AG10803 (cell line): Measurements from ENCODE around the gene XXYLT1.
A peak's percentile ranks its signal among the peaks of the same experiment; 100 is the strongest.

Source experiments
- DNase-seq: peaks from one replicate; pipeline ENCODE4 v3.0.0; 2010; ENCODE audit warnings: low read depth
- H3K4me3 ChIP-seq: 2 replicates; pipeline ENCODE4 v1.5.1; 2011; ENCODE audit warnings: mild to moderate bottlenecking, low read length, control low read depth
- TF ChIP-seq, protein P1 (sequence below): conservative IDR thresholded peaks from 2 replicates; pipeline ENCODE4 v1.5.1; 2011; ENCODE audit warnings: mild to moderate bottlenecking, low read length, control low read depth, inconsistent platforms

Gene XXYLT1

GRCh38 chr3:195156286-195156890 lies 114.6 kb downstream of the XXYLT1 start:
- H3K4me3 ChIP-seq = no peak overlapping the region
- TF ChIP-seq, protein P1, sequence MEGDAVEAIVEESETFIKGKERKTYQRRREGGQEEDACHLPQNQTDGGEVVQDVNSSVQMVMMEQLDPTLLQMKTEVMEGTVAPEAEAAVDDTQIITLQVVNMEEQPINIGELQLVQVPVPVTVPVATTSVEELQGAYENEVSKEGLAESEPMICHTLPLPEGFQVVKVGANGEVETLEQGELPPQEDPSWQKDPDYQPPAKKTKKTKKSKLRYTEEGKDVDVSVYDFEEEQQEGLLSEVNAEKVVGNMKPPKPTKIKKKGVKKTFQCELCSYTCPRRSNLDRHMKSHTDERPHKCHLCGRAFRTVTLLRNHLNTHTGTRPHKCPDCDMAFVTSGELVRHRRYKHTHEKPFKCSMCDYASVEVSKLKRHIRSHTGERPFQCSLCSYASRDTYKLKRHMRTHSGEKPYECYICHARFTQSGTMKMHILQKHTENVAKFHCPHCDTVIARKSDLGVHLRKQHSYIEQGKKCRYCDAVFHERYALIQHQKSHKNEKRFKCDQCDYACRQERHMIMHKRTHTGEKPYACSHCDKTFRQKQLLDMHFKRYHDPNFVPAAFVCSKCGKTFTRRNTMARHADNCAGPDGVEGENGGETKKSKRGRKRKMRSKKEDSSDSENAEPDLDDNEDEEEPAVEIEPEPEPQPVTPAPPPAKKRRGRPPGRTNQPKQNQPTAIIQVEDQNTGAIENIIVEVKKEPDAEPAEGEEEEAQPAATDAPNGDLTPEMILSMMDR = no peak
- no peak for DNase-seq

DNA sequence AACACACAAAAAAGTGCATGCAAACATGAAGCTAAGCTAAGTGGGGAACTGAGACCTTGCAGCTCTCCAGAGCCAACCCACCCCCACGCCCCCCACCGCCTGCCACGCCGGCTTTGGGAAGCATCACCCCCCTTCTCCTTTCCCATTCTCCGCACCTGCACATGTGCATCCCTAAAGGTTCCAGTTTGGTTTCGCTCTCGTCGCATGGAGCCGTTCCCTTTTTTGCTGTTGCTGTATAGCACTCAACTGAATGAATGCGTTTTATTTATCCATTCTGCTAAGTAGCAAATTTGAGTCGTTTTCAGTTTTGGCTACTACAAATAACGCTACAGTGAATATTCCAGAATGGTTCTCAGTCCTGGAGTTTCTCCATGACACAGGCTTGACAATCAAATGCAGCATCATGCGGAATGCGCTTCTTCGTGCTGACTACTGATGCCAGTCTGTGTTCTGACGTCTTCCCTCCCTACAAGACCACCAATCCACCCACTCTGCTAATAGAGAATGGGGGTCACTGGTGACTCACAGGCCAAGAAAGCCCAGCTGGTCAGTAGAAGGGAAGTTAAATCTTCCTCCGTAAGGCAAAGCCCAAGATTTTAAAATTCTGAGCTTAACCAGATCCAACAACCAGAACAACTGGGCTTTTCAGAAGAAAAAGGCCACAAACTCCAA lies 115.3 kb downstream of the XXYLT1 start:
- H3K4me3 ChIP-seq = no peak overlapping the region
- TF ChIP-seq, protein P1 = no peak
- no peak for DNase-seq

DNA sequence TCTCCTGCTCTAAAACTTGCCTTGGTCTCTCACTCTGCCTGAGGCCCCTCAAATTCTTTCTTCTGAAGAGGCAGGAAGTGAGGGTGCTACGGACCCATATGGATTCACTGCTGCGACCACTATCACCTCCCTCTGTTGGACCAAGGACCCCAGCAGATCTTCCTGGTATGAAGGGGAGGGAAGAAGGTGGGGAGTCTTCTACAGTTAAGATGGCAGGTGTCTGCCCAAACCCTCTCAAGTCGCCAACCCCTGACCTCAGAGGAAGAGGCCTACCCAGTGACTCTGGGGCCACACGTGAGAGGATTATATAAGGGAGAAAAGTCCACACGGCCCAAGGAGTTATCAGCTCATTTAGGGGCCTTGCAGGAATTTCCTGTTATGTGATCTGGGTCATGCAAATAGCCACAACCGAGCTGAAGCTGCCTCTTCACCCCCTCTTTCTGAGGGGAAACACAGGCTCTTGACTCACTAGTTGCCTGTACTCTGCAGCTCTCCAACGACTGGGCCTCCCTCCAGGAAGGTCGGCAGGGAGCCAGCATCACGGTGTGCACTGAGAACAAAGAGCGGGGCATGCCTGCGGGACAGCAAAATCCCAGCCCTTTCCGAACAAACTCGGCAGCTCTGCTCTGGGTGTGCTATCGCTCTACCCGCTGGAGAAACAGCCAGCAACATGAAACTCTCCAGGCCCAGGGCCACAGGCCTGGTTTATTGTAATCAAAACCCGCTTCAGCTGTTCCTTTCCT lies 116.0 kb downstream of the XXYLT1 start:
- TF ChIP-seq, protein P1 = no peak
- no peak overlapping the region; the same call in 1 of the 2 replicates for H3K4me3 ChIP-seq
- DNase-seq = peak; percentile 91

DNA sequence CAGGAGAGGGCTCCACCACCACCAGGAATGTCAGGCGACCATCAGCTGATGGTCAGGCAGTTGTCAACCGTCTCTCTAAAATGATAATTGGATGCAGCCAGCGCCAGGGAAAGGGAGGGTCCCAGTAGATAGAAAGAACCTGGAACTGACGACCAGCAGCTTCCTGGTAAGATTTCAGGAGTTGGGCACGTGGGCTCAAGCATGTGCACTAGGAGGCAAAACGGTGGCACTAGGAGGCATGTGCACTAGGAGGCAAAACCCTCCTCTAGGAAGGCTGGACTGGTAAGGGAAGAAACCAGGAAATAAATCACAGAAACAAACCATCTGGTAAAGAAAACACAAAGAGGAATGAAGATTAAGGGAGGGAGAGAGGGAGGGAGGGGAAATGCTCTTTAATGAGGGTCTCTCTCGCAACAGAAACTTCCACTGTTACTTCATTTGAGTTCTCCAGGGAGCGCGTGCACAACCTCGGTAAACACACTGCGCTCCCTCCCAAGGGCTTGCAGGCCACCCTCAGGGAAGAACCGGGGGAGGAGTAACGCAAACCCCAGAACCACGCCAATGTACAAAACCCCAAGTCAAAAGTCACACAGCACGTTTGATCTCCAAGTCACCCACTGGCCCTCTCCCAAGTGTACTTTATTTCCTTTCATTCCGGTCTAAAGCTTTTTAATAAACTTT lies 116.7 kb downstream of the XXYLT1 start:
- TF ChIP-seq, protein P1 = no peak; the same call in 1 of the 2 replicates
- no peak overlapping the region for H3K4me3 ChIP-seq
- DNase-seq = peak; percentile 71

GRCh38 chr3:195153653-195154052 lies 117.3 kb downstream of the XXYLT1 start:
- no peak for DNase-seq
- TF ChIP-seq, protein P1 = no peak

DNA sequence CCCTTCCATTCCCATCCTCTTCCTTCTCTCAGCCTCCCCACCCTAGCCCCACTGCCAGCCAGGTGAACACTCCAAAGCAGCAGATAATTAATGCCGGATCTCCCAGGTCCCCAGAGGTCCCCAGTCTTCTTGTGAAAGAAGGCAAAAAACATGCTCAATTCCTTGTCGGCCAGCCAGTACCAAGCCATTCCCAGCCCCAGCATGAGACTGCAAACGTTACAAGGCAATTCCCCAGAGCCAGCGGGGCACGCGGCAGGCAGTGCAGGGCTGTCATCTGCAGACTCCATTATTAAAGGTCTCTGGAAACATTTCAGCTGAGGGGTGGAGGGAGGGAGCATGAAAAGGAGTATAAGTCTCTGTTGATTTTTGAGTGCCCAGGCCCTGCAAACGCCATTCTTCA lies 117.8 kb downstream of the XXYLT1 start:
- DNase-seq = peak; percentile 47
- TF ChIP-seq, protein P1 = no peak

More at GRCh38 chr3:195153653-195154052, 117.3 kb downstream of the XXYLT1 start:
- H3K4me3 ChIP-seq = no peak overlapping the region

More for the DNA sequence above, 117.8 kb downstream of the XXYLT1 start:
- no peak overlapping the region for H3K4me3 ChIP-seq
